HG02870 (cell line): ENCODE results near the gene ANTKMT.
"Not testable (repeated sequence)": the region's sequence is repeated elsewhere in the genome, so short reads cannot be mapped to it uniquely, and the experiment has no call there.

Experiments used
- ATAC-seq: cut with Tn5 transposase; IDR thresholded peaks from one replicate; pipeline ENCODE4 v1.9.1; 2021; ENCODE audit warnings: mild to moderate bottlenecking, moderate library complexity; ENCODE audit not compliant: unreplicated experiment

ANTKMT gene

GRCh38 chr16:680967-681745 is 39.8 kb upstream of the ANTKMT start:
- ATAC-seq = no peak

GRCh38 chr16:681746-682427 is 39.1 kb upstream of the ANTKMT start:
- ATAC-seq = no peak

GRCh38 chr16:682493-683395 is 38.2 kb upstream of the ANTKMT start:
- no peak for ATAC-seq

- ATAC-seq = no peak
Observed at GRCh38 chr16:683396-684070, 37.4 kb upstream of the ANTKMT start.

GRCh38 chr16:684071-684794 is 36.7 kb upstream of the ANTKMT start, which contains the start of gene JMJD8:
TSS of gene JMJD8 (minus strand) at chr16:684334. CDS start at chr16:684319, 15 bp downstream.
- peak; percentile 59 for ATAC-seq

GRCh38 chr16:684961-685696 is 35.8 kb upstream of the ANTKMT start:
- no peak for ATAC-seq

- no peak for ATAC-seq
Observed at GRCh38 chr16:685967-686366, 35.0 kb upstream of the ANTKMT start.

- ATAC-seq = no peak
Observed at GRCh38 chr16:686459-687260, 34.3 kb upstream of the ANTKMT start.

GRCh38 chr16:687499-687898 is 33.4 kb upstream of the ANTKMT start:
- no peak for ATAC-seq

GRCh38 chr16:689175-689897 is 31.6 kb upstream of the ANTKMT start:
- no peak for ATAC-seq

- ATAC-seq = not testable (repeated sequence)
Observed at GRCh38 chr16:691242-691641, 29.7 kb upstream of the ANTKMT start.

- no peak for ATAC-seq
Observed at GRCh38 chr16:692356-693108, 28.4 kb upstream of the ANTKMT start.

- no peak for ATAC-seq
Observed at GRCh38 chr16:693364-693763, 27.6 kb upstream of the ANTKMT start.

- no peak for ATAC-seq
Observed at GRCh38 chr16:693766-694165, 27.2 kb upstream of the ANTKMT start.

- no peak for ATAC-seq
Observed at GRCh38 chr16:694187-694862, 26.6 kb upstream of the ANTKMT start.

GRCh38 chr16:694863-695354 is 26.0 kb upstream of the ANTKMT start:
- no peak for ATAC-seq
